C1 segment of cervical spinal cord (tissue), 14 donors: ENCODE results near the gene SCFD2.
"Not testable (repeated sequence)": the region's sequence is repeated elsewhere in the genome, so short reads cannot be mapped to it uniquely, and the experiment has no call there.

ENCODE experiments used
- DNase-seq, 14 donors: peaks; one replicate each; lab custom pipeline; 2025; lab: John Stamatoyannopoulos, UW

The SCFD2 gene

DNA sequence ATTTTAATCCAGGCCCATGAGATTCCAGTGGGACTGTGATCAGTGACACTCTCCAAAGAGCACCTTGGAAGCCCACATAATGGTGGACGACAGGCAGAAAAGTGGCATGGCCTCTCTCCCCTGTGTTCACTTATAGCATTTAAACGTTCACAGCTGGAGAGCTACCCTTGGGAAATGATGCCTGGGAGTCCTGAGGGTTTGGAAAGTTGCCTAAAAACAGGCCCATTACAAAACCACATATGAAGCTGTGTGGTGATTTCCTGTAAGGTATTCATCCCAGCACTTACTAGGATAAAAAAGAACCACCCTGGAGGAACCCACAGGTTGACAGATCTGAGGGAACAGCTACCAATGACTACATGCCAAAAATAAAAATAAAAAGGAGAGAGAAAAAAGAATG, 310.6 kb downstream of the SCFD2 start:
- DNase-seq = no peak

DNA sequence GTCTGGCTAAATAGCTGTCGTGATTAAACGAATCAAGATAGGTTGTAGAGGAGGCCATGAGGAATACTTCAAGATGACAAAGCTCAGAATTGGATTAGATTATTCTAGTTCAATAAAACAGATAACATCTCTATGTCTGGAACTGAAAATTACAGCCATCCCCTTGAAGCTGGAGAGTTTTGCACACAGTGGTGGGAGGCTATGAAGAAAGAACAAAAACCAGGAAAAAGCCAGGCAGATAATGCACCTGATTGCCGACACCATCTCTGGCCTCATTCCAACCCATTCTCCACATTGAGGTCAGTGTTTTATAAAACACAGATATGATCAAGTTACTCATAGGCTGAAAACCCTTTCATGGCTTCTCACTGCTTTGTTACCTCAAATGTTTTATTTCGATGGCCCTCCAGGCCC, 315.5 kb downstream of the SCFD2 start:
- no peak for DNase-seq

DNA sequence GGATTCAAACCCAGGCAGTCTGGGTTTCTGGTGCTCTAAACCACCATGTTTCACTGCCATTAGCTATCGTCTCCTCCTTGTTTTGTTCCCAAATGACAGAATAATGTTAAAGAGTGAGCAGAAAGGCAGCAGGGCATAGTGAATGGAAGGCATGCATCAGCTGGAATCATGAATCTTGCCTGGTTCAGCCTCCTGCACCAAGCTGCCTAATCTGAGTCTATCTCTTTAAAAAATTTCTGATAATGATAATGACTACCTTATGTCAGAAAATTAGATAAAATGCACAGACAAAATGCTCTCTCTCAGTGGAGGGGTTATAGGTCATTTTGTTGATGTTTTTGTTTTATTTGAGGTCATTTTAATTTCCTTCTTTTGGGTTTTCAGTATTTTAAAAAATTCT, 316.3 kb downstream of the SCFD2 start:
- DNase-seq = no peak

DNA sequence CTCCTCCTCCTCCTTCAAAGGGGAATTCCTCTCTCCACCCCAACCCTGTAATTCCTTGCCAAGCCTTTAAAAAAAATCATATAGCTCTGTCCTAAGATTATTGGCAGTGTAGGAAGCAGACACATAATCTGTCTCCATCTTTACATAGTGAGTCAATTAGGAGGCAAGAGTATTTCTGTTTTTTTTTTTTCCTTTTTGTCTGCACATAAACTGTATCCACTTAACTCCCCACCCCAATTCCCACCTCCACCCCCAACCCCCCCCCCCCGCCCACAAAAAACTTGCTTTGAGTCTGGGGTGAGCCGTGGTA, 321.3 kb downstream of the SCFD2 start:
- no peak for DNase-seq

DNA sequence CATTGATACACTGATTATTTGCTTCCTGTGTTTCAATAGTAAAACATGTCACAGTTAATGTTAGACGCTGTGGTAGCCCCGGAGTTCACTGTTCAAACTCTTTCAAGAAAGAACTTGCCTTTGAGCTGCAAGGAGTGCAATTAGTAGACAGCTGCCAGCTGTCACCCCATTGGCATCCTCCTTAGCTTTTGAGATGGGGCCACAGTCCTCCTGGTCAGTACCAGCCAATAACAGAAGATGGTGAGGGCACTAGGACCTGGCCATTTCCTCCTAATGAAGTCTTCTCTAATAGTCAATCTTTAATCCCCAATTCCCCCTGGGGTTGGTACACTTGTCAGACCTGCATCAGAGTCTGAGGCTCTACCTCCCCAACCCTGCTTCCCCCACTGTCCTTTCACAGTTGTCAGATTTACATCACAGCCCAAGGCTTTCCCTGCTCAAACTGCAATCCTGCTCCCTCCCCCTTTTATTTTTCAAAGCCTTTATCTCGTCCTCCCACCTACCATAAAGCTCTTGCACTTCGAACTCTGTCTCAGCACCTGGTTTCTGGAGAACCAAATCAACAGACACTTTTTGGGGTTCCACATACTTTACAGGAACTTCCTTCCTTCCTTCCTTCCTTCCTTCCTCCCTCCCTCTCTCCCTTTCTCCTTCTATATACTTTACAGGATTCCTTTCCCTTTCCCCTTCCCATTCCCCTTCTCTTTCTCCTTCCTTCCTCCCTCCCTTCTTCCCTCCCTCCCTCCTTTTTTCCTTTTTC, 321.8 kb downstream of the SCFD2 start:
- DNase-seq = peak in 1 of 14 donors; percentile 4

DNA sequence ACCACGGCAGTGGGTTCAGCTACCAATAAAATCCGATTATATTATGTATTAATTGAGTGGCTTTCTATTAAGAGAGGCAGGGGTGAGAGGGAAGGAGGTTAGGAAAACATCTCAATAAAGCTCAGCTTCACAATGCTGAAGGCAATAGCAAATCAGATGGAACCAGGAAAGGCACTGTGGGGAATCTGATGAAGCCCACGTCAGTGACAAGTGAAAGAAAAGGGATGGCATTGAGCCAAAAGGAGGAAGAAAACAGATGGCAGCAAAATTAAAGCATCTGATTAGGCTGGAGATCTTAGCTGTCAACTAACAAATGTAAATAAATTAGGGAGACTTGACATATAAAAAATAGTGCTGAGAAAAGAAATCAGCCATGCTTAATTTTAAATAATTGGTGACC, 322.8 kb downstream of the SCFD2 start:
- peak in 1 of 14 donors; percentile 70 for DNase-seq

DNA sequence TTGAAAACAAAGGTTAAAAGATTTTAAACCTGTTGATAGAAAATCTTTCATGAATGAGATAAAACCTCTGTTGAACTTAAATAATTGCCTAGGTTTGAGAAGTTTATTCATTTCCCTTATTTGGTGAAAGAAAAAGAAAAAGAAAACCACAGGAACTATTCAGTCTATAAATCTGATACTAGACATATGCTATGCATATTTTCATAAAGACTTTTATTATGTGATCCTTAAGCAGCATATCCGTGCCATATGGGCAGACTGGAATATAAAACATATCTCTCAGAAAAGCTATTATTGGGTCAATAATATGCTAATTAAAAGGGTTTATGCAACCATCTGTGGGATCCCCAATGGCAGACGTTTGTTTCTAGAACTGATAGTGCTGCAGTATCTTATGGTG, 325.0 kb downstream of the SCFD2 start:
- no peak for DNase-seq

DNA sequence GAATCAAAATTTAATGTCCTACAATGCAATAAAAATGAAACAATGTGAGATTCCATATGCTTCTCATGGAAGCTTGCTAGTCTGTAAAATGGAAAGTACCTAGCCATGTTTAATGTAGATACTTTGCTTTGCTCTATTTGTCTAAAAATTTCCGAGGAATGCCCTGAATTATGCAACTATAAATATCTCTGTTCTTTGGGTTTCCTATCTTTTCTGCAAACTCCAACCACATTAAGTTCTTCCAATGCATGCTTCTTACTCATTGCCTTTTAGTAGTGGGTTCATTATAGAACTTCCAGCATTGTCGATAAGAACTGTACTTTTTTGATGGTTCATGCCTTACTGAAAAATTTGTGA, 325.4 kb downstream of the SCFD2 start:
- no peak for DNase-seq

DNA sequence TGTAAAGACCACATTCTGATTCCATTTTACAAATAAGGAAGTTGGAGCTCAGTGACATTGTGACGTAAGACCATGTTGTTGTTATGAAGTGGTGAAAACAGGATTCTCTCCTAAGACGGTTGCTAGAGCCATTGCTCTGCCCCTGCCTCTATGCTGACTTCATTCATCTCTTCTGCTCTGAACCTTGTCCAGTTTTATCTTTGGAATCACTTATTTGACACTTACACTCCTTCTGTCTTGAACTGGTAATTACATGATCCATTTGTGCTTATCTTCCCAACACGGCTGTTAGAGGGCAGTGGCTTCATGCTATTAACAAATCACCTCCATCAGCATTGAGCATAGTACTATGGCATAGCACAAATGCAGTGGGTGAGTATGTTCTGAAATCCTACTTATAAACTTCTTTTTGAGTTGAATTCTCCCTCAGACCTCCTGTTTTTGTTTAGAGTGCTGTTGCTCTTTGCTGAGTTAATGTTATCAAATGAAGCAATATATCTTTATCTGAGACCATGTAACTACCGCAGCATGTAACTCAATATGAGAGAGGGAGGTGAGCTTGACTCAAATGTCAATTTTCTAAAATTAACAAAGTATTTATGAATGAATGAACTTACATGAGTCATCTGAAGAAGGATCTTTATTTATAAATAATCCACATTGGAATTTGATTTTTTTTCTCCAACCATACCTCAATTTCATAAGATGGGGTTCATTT, 326.0 kb downstream of the SCFD2 start:
- no peak for DNase-seq

DNA sequence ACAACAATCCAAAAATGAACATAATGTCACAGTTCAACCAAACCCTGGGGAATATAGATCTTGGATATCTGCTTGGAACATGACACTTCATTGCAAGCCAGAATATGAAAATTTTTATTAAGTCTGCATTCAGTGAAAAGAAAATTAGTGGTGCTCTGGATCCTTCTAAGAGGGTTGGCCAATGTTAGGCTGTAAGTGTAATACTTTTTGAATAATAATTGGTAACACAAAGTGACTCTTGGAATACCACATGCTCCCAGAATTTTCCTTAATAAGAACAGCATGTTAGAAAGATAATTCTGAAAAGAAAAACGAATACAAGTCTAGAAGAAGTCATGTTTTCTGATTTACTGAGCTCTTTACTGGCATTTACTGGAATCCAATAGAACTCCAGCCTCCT, 328.0 kb downstream of the SCFD2 start:
- no peak for DNase-seq

DNA sequence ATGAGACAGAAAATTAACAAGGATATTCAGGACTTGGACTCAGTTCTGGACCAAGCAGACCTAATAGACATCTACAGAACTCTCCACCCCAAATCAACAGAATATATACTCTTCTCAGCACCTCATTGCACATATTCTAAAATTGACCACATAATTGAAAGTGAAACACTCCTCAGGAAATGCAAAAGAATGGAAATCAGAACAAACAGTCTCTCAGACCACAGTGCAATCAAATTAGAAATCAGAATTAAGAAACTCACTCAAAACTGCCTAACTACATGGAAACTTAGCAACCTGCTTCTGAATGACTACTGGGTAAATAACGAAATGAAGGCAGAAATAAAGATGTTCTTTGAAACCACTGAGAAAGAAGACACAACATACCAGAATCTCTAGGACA, 333.0 kb downstream of the SCFD2 start:
- not testable (repeated sequence) for DNase-seq

DNA sequence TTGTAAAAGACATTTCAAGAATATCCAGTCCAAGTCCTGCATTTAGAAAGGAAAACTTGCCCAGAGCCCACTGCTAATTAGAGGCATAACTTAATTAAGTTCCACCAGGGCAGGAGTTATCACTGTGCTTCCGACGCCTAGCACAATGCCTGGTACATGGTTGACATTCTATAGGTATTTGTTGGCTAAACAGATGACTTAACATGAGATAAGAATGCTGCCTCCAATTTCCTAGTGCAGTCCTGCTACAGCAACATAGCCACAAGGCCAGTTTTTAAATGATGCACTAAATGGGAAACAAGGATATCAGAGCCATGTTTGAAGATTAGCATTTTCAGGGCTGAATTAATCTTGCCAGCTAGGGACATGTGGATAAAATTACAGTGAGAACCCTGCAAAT, 339.6 kb downstream of the SCFD2 start:
- DNase-seq = no peak

DNA sequence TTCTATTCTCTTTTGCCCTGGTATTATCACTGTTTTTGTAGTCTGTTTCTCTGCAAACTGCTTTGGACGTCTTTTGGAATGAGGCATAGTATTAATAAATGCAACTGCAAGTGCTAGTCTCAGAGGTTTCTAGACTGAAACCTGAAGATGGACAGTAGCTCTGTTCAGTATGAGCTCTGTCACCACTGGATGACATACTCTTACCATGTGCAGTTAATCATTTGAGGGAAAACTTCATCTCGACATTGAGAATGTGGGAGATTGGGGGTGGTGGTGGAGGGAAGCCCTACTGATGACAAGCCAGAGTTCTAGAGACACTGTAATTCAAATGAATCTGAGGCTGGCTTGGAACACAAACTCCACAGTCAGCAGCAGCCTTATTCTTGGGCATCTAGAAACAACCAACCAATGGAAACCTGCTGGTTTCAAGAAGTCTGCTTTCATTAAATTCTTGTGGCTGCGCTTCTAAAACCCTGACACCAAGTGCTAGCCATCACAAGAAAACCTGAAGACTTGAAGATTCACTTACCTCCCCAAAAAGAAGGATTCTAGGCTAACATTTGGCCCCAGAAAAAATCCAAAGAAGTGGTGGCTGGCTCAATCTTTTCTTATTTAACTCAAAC, 342.1 kb downstream of the SCFD2 start:
- no peak for DNase-seq

DNA sequence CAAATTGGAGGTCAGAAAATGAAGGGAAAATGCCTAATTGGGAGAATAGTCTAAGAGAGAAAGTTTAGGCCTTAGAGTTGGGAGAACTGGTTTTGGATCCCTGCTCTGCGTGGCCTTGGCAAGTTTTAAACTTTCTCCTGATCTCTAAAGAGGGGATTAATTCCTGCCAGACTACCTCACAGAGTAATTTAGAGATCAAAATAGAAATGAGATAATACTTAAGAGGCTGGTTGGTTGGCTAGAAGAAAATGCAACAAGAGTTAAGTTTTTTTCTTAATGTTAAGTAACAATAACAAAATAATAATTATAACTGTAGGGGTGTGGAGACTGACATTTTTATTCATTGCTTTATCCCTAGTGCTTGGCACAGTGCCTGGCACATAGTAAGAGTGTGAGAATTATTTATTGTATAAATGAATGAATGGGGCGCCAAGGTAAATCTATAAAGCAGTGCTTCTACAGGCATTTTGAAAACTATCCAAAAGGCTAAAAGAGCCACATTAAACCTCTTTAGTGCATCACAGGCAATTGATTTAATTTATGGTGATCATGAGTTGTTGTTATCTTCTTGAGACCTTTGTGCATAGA, 343.3 kb downstream of the SCFD2 start:
- DNase-seq = peak in 1 of 14 donors; percentile 22

DNA sequence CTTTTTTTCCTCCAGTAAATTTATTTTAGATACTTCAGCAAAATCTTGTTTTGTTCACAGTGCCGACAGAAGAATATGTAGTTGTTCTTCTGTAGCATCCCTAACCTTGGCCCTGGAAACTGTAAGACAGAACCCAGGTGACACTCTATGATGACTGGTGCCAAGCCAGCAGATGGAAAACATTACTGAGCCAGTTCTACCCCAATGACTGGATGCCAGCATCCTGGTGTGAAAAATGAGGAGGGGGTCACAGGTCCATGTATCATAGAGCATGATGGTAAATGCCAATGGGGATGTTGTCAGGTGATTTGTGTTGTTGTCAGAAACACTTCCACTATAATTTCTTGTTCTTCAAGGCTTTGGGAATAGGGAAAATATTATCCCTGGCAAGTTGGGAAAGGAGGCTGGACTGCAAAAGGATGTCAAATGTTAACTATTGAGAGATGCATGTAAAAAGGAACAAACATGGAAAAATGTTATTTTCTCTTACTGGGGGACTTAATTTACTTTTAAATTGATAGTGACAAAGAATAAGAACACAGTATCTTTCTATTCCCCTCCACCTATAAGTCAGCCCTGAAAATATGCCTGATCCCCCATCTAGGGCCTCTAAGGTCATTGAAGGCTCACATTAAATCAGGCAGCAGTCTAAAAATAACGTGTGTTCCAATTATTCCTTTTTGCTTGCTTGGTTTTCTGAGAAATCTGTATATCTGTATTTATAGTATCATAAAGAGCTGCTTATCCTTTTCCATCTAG, 343.9 kb downstream of the SCFD2 start:
- peak in 1 of 14 donors; percentile 75 for DNase-seq

DNA sequence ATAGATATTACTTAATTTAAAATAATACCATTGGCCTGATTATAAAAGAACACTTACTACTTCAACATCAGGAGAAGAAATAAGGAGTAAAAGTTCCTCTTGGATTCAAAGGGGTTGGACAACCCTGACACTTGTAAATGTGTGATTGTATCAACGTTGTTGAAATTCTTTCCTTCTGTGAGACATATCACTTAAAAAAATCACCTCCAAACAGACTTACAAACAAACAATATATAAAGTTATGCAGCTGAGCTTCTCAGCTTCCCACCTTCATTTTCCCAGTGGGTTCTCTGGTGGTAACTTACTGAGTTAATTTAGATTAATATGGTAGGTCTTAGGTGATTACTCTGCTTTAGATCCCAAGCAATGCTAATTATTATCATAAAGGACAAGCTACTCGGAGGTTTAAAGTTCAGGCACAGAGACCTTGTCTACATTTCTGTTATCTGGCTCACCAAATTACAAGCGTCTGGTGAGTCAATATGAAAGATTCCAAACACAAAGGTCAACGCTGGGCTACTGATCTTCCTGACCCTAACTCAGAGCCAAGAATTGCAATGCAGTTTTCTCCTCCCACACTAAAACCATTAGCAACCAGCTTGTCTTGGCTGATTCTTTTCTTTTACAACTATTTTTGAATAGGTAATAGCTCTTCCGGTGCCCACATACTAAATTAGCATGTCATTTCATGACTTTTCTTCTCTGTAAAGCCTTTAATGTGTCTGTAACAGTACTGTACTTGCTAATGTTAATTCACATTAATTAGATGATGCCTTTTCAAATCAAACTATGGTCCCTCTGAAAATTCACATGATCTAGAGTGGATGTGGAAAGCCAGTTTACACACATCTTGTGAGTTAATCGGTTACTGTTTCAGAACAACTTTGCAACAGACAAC, 346.1 kb downstream of the SCFD2 start:
- DNase-seq = no peak

DNA sequence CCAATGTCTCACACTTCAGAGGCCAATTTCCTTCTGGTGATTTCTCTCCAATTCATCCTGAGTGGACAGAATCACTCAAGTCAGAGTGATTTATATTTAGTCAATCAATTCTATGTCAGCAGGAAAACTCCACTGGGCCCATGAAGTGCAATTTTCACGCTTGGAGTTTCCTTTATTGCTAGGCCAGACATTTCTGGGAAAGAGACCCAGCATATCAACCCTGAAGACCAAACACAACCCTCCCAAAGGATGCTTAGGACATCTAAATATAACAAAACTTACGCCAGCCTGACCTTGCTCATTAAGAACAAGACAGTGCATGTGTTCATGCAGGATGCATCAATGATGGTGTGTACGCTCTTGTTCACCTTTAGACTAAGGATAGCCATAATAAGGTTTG, 347.4 kb downstream of the SCFD2 start:
- no peak for DNase-seq

DNA sequence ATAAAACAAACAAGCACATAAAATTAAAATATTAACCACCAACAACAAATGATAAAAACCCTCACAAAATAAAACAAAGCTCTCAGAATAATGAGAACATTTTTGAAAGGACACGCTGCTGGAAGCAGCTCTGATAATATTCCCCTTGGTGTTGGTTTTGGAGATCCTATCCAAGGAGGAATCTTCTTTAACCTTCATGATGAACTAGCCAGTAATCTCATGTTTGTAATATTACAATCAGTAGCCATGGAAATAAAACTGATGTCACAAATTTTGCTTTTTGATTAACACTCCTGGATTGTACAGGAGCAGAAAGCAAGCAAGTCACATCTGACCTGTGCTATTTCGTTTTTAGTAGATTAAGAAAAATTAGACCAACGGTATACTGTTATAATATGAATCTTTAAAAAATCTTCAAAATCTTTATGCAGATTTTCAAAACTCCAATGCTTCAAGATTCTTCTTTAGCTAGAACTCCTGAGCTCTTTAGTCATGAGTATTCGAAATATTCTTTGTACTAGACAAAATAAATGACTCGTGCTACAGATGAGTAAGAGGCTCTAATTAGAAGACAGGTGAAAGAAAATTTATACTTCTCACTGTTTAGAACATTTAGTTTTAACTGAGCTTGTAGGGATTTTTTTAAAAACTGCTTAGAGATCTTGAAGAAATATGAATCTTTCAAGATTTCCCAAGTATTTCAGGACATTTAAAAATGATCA, 349.6 kb downstream of the SCFD2 start:
- DNase-seq = no peak

DNA sequence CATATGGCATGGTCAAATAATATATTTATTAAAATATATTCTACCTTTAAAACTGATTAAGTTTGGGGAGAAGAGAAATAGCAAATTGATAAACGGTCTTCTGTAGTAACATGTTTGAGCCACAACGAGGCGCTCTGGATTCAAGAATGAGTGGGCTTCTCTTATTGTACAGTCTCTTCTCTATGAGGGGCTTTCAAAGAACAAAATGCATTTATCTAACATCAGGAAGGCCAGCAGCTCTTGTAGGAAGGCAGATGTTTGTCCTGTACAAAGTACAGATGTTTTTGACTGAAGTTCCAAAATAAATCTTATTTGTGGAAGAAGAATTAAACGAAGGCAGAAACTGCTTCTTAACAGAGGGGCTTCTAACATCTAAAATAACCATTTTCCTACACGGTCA, 350.2 kb downstream of the SCFD2 start:
- no peak for DNase-seq

DNA sequence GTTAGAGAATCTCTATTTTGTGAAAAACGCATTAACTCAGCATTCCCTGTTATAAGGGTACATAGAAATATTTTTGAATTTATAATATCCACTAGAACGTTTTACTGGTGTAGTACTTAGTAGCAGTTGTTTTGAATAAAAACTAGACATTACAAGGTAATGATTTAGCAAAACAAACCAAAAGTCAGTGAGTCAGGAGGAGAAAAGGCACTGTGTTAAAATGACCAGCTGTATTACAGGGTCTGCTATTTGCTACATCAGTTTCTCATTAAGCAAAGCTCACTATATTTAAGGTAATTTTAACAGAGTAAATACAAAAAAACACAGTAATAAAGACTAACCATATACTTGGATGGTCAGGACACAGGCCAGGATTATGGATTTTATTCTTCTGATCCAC, 351.0 kb downstream of the SCFD2 start:
- DNase-seq = no peak
